ENCODE measurements around the gene C2CD2.

GRCh38 chr21:41876396-41876795 is 77.4 kb downstream of the C2CD2 start:
- TF ChIP-seq NFIC (IDR thresholded peaks at IDR 0.05; ENCODE audit: borderline replicate concordance) (no peak), CTCF (IDR thresholded peaks at IDR 0.05) (no peak), TAF1 (IDR thresholded peaks at IDR 0.05; ENCODE audit: borderline replicate concordance, low read depth, low read length) (no peak), RAD21 (IDR thresholded peaks at IDR 0.05; ENCODE audit: low read length) (no peak)
